CD14-positive monocyte (primary cell): ENCODE measurements around the gene MICB. TPM values are rescaled to one million over a fixed set of nuclear protein-coding genes. Genes with fewer than 3 reads are reported as not detected.

Experiments
- DNase-seq, 3 donors: peaks; one replicate each; pipeline ENCODE4 v3.0.0-alpha.2; 2011 to 2022
- H2AFZ ChIP-seq: 2 replicates; pipeline ENCODE4 v1.6.0; 2012; ENCODE audit warnings: mild to moderate bottlenecking, low read depth, low read length, inconsistent platforms; ENCODE audit not compliant: insufficient read depth, poor library complexity, severe bottlenecking
- H3K27ac ChIP-seq, 2 donors: 1 replicate in 1 of 2; 2 replicates in 1 of 2; pipeline ENCODE4 v1.5.1; 2012 to 2013; ENCODE audit warnings: low read length in 2 of 2, control low read depth in 1 of 2, inconsistent platforms in 1 of 2, low read depth in 1 of 2, mild to moderate bottlenecking in 1 of 2
- H3K27me3 ChIP-seq, 2 donors: one replicate each; pipeline versions ENCODE4 v1.6.0 to v1.6.1; 2011 to 2013; ENCODE audit warnings: low read length in 2 of 2; ENCODE audit not compliant: control insufficient read depth in 2 of 2, insufficient read depth in 2 of 2
- H3K36me3 ChIP-seq, 2 donors: replicated peaks in 1 of 2; 1 replicate in 1 of 2; 2 replicates in 1 of 2; pipeline versions ENCODE4 v1.5.1 to v1.6.1; 2012 to 2013; ENCODE audit warnings: low read length in 2 of 2, control low read depth in 1 of 2, inconsistent platforms in 1 of 2, mild to moderate bottlenecking in 1 of 2; ENCODE audit not compliant: insufficient read depth in 2 of 2, control insufficient read depth in 1 of 2
- H3K4me1 ChIP-seq, 2 donors: 1 replicate in 1 of 2; 2 replicates in 1 of 2; pipeline versions ENCODE4 v1.5.1 to v1.6.1; 2012 to 2013; ENCODE audit warnings: low read length in 2 of 2, control low read depth in 1 of 2, inconsistent platforms in 1 of 2, mild to moderate bottlenecking in 1 of 2, moderate library complexity in 1 of 2; ENCODE audit not compliant: insufficient read depth in 2 of 2, control insufficient read depth in 1 of 2
- H3K4me2 ChIP-seq: replicated peaks from 2 replicates; pipeline ENCODE3; 2012; ENCODE audit warnings: low read length, moderate library complexity, mild to moderate bottlenecking; ENCODE audit not compliant: poor library complexity, severe bottlenecking; ENCODE audit errors: extremely low read depth
- H3K4me3 ChIP-seq, 3 experiments: fragments of 200-600 bp in 1 of 3; sonication (generic) in 1 of 3; replicated peaks in 1 of 3; 1 replicate in 2 of 3; 2 replicates in 1 of 3; pipeline ENCODE4 v1.5.1; 2011 to 2013; ENCODE audit warnings: low read length in 3 of 3, mild to moderate bottlenecking in 3 of 3, control low read depth in 2 of 3, low read depth in 2 of 3, inconsistent platforms in 1 of 3, moderate library complexity in 1 of 3
- H3K79me2 ChIP-seq: 2 replicates; pipeline ENCODE4 v1.6.0; 2012; ENCODE audit warnings: mild to moderate bottlenecking, control low read depth, inconsistent platforms, low read length, moderate library complexity; ENCODE audit not compliant: insufficient read depth
- H3K9ac ChIP-seq: 2 replicates; pipeline ENCODE4 v1.6.0; 2017; ENCODE audit warnings: low read length, mild to moderate bottlenecking; ENCODE audit not compliant: insufficient read depth, poor library complexity, severe bottlenecking
- H3K9me3 ChIP-seq, 2 donors: replicated peaks in 1 of 2; 1 replicate in 1 of 2; 2 replicates in 1 of 2; pipeline versions ENCODE4 v1.5.1 to v1.6.1; 2012 to 2013; ENCODE audit warnings: low read length in 2 of 2, control low read depth in 1 of 2; ENCODE audit not compliant: control insufficient read depth in 1 of 2, insufficient read depth in 1 of 2
- H4K20me1 ChIP-seq: 2 replicates; pipeline ENCODE4 v1.6.0; 2012; ENCODE audit warnings: mild to moderate bottlenecking, low read length, control low read depth, moderate library complexity; ENCODE audit not compliant: insufficient read depth
- H3K27ac Mint-ChIP-seq, 7 donors: one replicate each; pipeline ENCODE4 v1.8.0; 2020; ENCODE audit warnings: mild to moderate bottlenecking in 7 of 7, mixed read lengths in 7 of 7, moderate library complexity in 6 of 7, inconsistent platforms in 2 of 7
- H3K27me3 Mint-ChIP-seq, 3 donors: one replicate each; pipeline ENCODE4 v1.8.0; 2021 to 2022; ENCODE audit warnings: low read depth in 3 of 3, mild to moderate bottlenecking in 3 of 3, mixed read lengths in 3 of 3, moderate library complexity in 3 of 3, inconsistent platforms in 1 of 3
- H3K36me3 Mint-ChIP-seq, 2 donors: one replicate each; pipeline ENCODE4 v1.8.0; 2020; ENCODE audit warnings: mixed read lengths in 2 of 2, inconsistent platforms in 1 of 2, mild to moderate bottlenecking in 1 of 2
- H3K4me1 Mint-ChIP-seq: one replicate; pipeline ENCODE4 v1.8.0; 2020; ENCODE audit warnings: mild to moderate bottlenecking, mixed read lengths
- H3K4me3 Mint-ChIP-seq, 2 donors: one replicate each; pipeline ENCODE4 v1.8.0; 2020; ENCODE audit warnings: mild to moderate bottlenecking in 2 of 2, mixed read lengths in 2 of 2, moderate library complexity in 1 of 2
- H3K9me3 Mint-ChIP-seq, 7 donors: one replicate each; pipeline ENCODE4 v1.8.0; 2020 to 2022; ENCODE audit warnings: mixed read lengths in 7 of 7, mild to moderate bottlenecking in 6 of 7, moderate library complexity in 6 of 7, inconsistent platforms in 2 of 7
- CTCF ChIP-seq: fragments of 200-600 bp; IDR thresholded peaks from one replicate; pipeline ENCODE4 v1.8.0; 2022; ENCODE audit warnings: antibody characterized with exemption, mild to moderate bottlenecking
- WGBS: methylation state at CpG from one replicate; pipeline ENCODE4 v1.1.5; 2013; ENCODE audit warnings: missing lambda C conversion rate; ENCODE audit not compliant: insufficient coverage; 5-methylcytosine and 5-hydroxymethylcytosine counted together
- intact Hi-C, 2 donors: fragments of 100-400 bp; cut with micrococcal nuclease; formaldehyde crosslinking; loops; one replicate each; pipeline versions ENCODE4 v1.15.0 to v1.15.1; 2023
- polyA plus RNA-seq, 3 donors: library from polyadenylated mRNA; depleted of rRNA in 1 of 3; unstranded in 2 of 3; stranded (reverse) in 1 of 3; fragments of 300-500 nt in 2 of 3; fragments of >200 nt in 1 of 3; fragmentation: Illumina TruSeq in 2 of 3; gene quantifications; 1 replicate in 2 of 3; 2 replicates in 1 of 3; pipeline ENCODE4 v1.2.3, GENCODE V29; 2012 to 2021

The MICB gene
- polyA plus RNA-seq, 3 donors: 8.1 to 34.8 (median 11.4) TPM

GRCh38 chr6:31466466-31466865, 31.5 kb upstream of the MICB start:
- Histone ChIP-seq H3K9me3 (no peaks in the 10 kb centered on the region), H3K27me3 (no peaks in the 10 kb centered on the region), H3K79me2 (peaks cover 75% of the 10 kb centered on the region), H3K9ac (no peak overlapping the region), H3K4me1 (peaks cover 38 to 62% of the 10 kb centered on the region in 2 donors), H3K4me3 (no peak overlapping the region), H2AFZ (no peak overlapping the region), H3K36me3 (peaks cover 8 to 40% of the 10 kb centered on the region in 2 donors), H4K20me1 (peaks cover 80% of the 10 kb centered on the region), H3K27ac (no peak overlapping the region), H3K4me2 (no peak overlapping the region)
- Mint-ChIP-seq H3K36me3 (peaks cover 46 to 54% of the 10 kb centered on the region in 2 donors), H3K9me3 (peaks cover 0 to 3% (median 1%) of the 10 kb centered on the region in 7 donors), H3K4me3 (peak overlapping the region in 1 of 2 donors; percentile 20), H3K27me3 (peaks cover 0 to 3% (median 0%) of the 10 kb centered on the region in 3 donors), H3K27ac (peak overlapping the region in 3 of 7 donors; percentile 52 to 70 (median 55)), H3K4me1 (peaks cover 86% of the 10 kb centered on the region)
- DNase-seq: no peak
- intact Hi-C loops: no loop called here
- TF ChIP-seq CTCF: no peak
- no CpG with 5 or more reads among the region's 4 CpGs for WGBS

- Histone ChIP-seq H2AFZ (no peak overlapping the region), H3K4me1 (peaks cover 36 to 61% of the 10 kb centered on the region in 2 donors), H3K4me2 (no peak overlapping the region), H3K36me3 (peaks cover 8 to 46% of the 10 kb centered on the region in 2 donors), H3K4me3 (no peak overlapping the region), H3K9me3 (no peaks in the 10 kb centered on the region), H3K27me3 (no peaks in the 10 kb centered on the region), H3K9ac (no peak overlapping the region), H4K20me1 (peaks cover 87% of the 10 kb centered on the region), H3K79me2 (peaks cover 76% of the 10 kb centered on the region), H3K27ac (peak overlapping the region in 1 of 2 donors; percentile 4)
- 96% methylated on average over 6 of the region's 8 CpGs for WGBS
- Mint-ChIP-seq H3K27me3 (peaks cover 0 to 3% (median 0%) of the 10 kb centered on the region in 3 donors), H3K9me3 (peaks cover 0 to 3% (median 1%) of the 10 kb centered on the region in 7 donors), H3K4me3 (peak overlapping the region in 1 of 2 donors; percentile 0), H3K27ac (peak overlapping the region in 2 of 7 donors; percentile 8 to 25), H3K36me3 (peaks cover 49 to 57% of the 10 kb centered on the region in 2 donors), H3K4me1 (peaks cover 88% of the 10 kb centered on the region)
- no peak for TF ChIP-seq CTCF
- no peak for DNase-seq
- intact Hi-C loops: no loop called here
Observed at GRCh38 chr6:31467151-31467550, 30.8 kb upstream of the MICB start.
